B cell (primary cell): Measurements from ENCODE around the gene SAMD4A. TPM values are rescaled to one million over a fixed set of nuclear protein-coding genes. Genes with fewer than 3 reads are reported as not detected.

Source experiments
- ATAC-seq: fragments of 200-7000 bp; cut with Tn5 transposase; one replicate; pipeline ENCODE4 v1.10.0; 2021; ENCODE audit warnings: low read depth, mild to moderate bottlenecking, moderate number of reproducible peaks, moderate library complexity
- CTCF ChIA-PET: fragments of 350-600 bp; sonication (Branson Sonifier 250); formaldehyde crosslinking; loops from one replicate; lab custom pipeline; 2021; ENCODE audit warnings: antibody characterized with exemption, inconsistent platforms; lab: Charles Lee
- POLR2A ChIA-PET: fragments of 350-600 bp; sonication (Branson Sonifier 250); formaldehyde crosslinking; loops from one replicate; lab custom pipeline; 2021; ENCODE audit warnings: antibody characterized with exemption; lab: Charles Lee
- DNase-seq: peaks from one replicate; pipeline ENCODE4 v3.0.0; 2013
- H2AFZ ChIP-seq: 2 replicates; pipeline ENCODE4 v1.6.1; 2012; ENCODE audit warnings: mild to moderate bottlenecking, low read depth, low read length; ENCODE audit not compliant: insufficient read depth, poor library complexity, severe bottlenecking
- H3K27ac ChIP-seq, 2 donors: 1 replicate in 1 of 2; 2 replicates in 1 of 2; pipeline ENCODE4 v1.5.1; 2012 to 2013; ENCODE audit warnings: low read length in 2 of 2, mild to moderate bottlenecking in 2 of 2, moderate library complexity in 1 of 2
- H3K27me3 ChIP-seq, 4 experiments: fragments of 200-600 bp in 1 of 4; sonication (generic) in 1 of 4; replicated peaks in 1 of 4; 1 replicate in 2 of 4; 2 replicates in 2 of 4; pipeline versions ENCODE4 v1.6.1 to v1.7.0; 2013 to 2016; ENCODE audit warnings: low read length in 3 of 4, mild to moderate bottlenecking in 2 of 4, mixed read lengths in 1 of 4, moderate library complexity in 1 of 4; ENCODE audit not compliant: insufficient read depth in 4 of 4, control insufficient read depth in 3 of 4; ENCODE audit errors: control extremely low read depth in 1 of 4
- H3K36me3 ChIP-seq, 2 experiments: replicated peaks in 1 of 2; 1 replicate in 1 of 2; 2 replicates in 1 of 2; pipeline versions ENCODE4 v1.6.1 to v1.7.1; 2013; ENCODE audit warnings: low read length in 1 of 2; ENCODE audit not compliant: insufficient read depth in 2 of 2, control insufficient read depth in 1 of 2; ENCODE audit errors: control extremely low read depth in 1 of 2, extremely low read depth in 1 of 2
- H3K4me1 ChIP-seq, 2 donors: fragments of 200-600 bp in 1 of 2; sonication (generic) in 1 of 2; 1 replicate in 1 of 2; 2 replicates in 1 of 2; pipeline versions ENCODE4 v1.5.1 to v1.6.1; 2013 to 2017; ENCODE audit warnings: low read length in 2 of 2; ENCODE audit not compliant: control insufficient read depth in 2 of 2, insufficient read depth in 2 of 2
- H3K4me2 ChIP-seq: replicated peaks from 2 replicates; pipeline ENCODE3; 2012; ENCODE audit warnings: mild to moderate bottlenecking, low read depth, low read length; ENCODE audit not compliant: poor library complexity, severe bottlenecking
- H3K4me3 ChIP-seq, 5 experiments: fragments of 200-600 bp in 1 of 5; sonication (generic) in 1 of 5; 1 replicate in 3 of 5; 2 replicates in 2 of 5; pipeline versions ENCODE4 v1.5.1 to v1.7.0; 2011 to 2016; ENCODE audit warnings: low read length in 4 of 5, mild to moderate bottlenecking in 4 of 5, low read depth in 2 of 5, control low read depth in 1 of 5, moderate library complexity in 1 of 5; ENCODE audit not compliant: insufficient read depth in 1 of 5; ENCODE audit errors: control extremely low read depth in 1 of 5, extremely low read depth in 1 of 5
- H3K79me2 ChIP-seq: fragments of 200-600 bp; sonication (generic); one replicate; pipeline ENCODE4 v1.6.0; 2016; ENCODE audit warnings: low read length; ENCODE audit not compliant: control insufficient read depth, insufficient read depth
- H3K9ac ChIP-seq: fragments of 200-600 bp; sonication (generic); 2 replicates; pipeline ENCODE4 v1.6.1; 2017; ENCODE audit warnings: mild to moderate bottlenecking, low read length, moderate library complexity
- H3K9me3 ChIP-seq, 3 donors: one replicate each; pipeline versions ENCODE4 v1.6.1 to v1.7.1; 2013; ENCODE audit warnings: low read length in 2 of 3; ENCODE audit not compliant: control insufficient read depth in 2 of 3, insufficient read depth in 1 of 3; ENCODE audit errors: control extremely low read depth in 1 of 3
- H4K20me1 ChIP-seq: 2 replicates; pipeline ENCODE4 v1.6.0; 2012; ENCODE audit warnings: mild to moderate bottlenecking, low read length; ENCODE audit not compliant: insufficient read depth, control insufficient read depth, poor library complexity, severe bottlenecking
- H3K27ac Mint-ChIP-seq: one replicate; pipeline ENCODE4 v1.8.0; 2021; ENCODE audit warnings: mixed read lengths
- H3K27me3 Mint-ChIP-seq: one replicate; pipeline ENCODE4 v1.8.0; 2021; ENCODE audit warnings: mixed read lengths
- H3K4me1 Mint-ChIP-seq: one replicate; pipeline ENCODE4 v1.8.0; 2021; ENCODE audit warnings: mixed read lengths
- H3K4me3 Mint-ChIP-seq: one replicate; pipeline ENCODE4 v1.8.0; 2021; ENCODE audit warnings: mixed read lengths
- H3K9me3 Mint-ChIP-seq: one replicate; pipeline ENCODE4 v1.8.0; 2022; ENCODE audit warnings: mixed read lengths; ENCODE audit not compliant: insufficient read depth
- CTCF ChIP-seq: fragments of 200-600 bp; IDR thresholded peaks from one replicate; pipeline ENCODE4 v1.8.0; 2022; ENCODE audit warnings: antibody characterized with exemption, mild to moderate bottlenecking
- EZH2 ChIP-seq: IDR thresholded peaks from 2 replicates; pipeline ENCODE4 v1.6.1; 2012; ENCODE audit warnings: borderline replicate concordance, low read depth, mild to moderate bottlenecking, moderate library complexity, low read length; ENCODE audit not compliant: insufficient read depth, poor library complexity, severe bottlenecking
- WGBS: methylation state at CpG from one replicate; pipeline ENCODE4 v1.1.5; 2013; ENCODE audit warnings: missing lambda C conversion rate; ENCODE audit not compliant: insufficient coverage; 5-methylcytosine and 5-hydroxymethylcytosine counted together
- intact Hi-C: fragments of 100-400 bp; cut with micrococcal nuclease; formaldehyde crosslinking; loops from one replicate; pipeline ENCODE4 v1.10.0; 2022
- polyA plus RNA-seq: library from polyadenylated mRNA; depleted of rRNA; stranded (reverse); fragments of >200 nt; gene quantifications from 2 replicates; pipeline ENCODE4 v1.2.3, GENCODE V29; 2012
- total RNA-seq, 2 donors: library from RNA; stranded (reverse); fragments of 120-200 nt in 1 of 2; gene quantifications; 1 replicate in 1 of 2; 2 replicates in 1 of 2; pipeline versions ENCODE4 v1.2.3 to v1.2.4, GENCODE V29; 2013 to 2022

The SAMD4A gene
- total and polyA plus RNA-seq, 2 donors (not counting 1 experiment from before 2014, with no cell fraction given), result 5.7 to 13.7 TPM

GRCh38 chr14:54584097-54584496, 17.2 kb downstream of the SAMD4A start:
- H3K27me3 Mint-ChIP-seq, result no peaks in the 10 kb centered on the region
- Histone ChIP-seq H4K20me1 (peaks cover 5% of the 10 kb centered on the region), H3K4me1 (no peaks in the 10 kb centered on the region), H3K4me3 (no peak overlapping the region), H3K27me3 (no peaks in the 10 kb centered on the region), H3K27ac (no peak overlapping the region), H3K36me3 (no peaks in the 10 kb centered on the region), H3K4me2 (no peak overlapping the region), H2AFZ (no peak overlapping the region), H3K9ac (no peak overlapping the region), H3K9me3 (no peaks in the 10 kb centered on the region), H3K79me2 (peaks cover 18% of the 10 kb centered on the region)
- no peaks in the 10 kb centered on the region for H3K4me1 Mint-ChIP-seq
- ChIA-PET POLR2A (no interaction called here), CTCF (interaction anchor here (1.3 kb wide), 1 partner anchor 17 kb away, joined by 4 read pairs; the partner anchor contains the start of gene SAMD4A)
- no peak overlapping the region for H3K4me3 Mint-ChIP-seq
- intact Hi-C loops, result no loop called here
- ATAC-seq (no peak), DNase-seq (no peak)
- TF ChIP-seq CTCF (no peak), EZH2 (no peak)
- H3K9me3 Mint-ChIP-seq, result peaks cover 11% of the 10 kb centered on the region
- WGBS, result no CpG with 5 or more reads among the region's 1 CpG
- H3K27ac Mint-ChIP-seq, result no peak overlapping the region

- H3K27me3 ChIP-seq, result no peaks in the 10 kb centered on the region
- H3K9me3 Mint-ChIP-seq, result peaks cover 11% of the 10 kb centered on the region
- H3K27ac Mint-ChIP-seq, result no peak overlapping the region
- no peaks in the 10 kb centered on the region for H3K27me3 Mint-ChIP-seq
- no peak overlapping the region for H3K9ac ChIP-seq
- no peak for ATAC-seq
- no peak overlapping the region for H3K4me3 Mint-ChIP-seq
- intact Hi-C loops, result no loop called here
- TF ChIP-seq EZH2, result no peak
- H3K4me2 ChIP-seq, result no peak overlapping the region
- H2AFZ ChIP-seq, result no peak overlapping the region
- WGBS, result no CpG with 5 or more reads among the region's 3 CpGs
- H4K20me1 ChIP-seq, result peaks cover 5% of the 10 kb centered on the region
- no peaks in the 10 kb centered on the region for H3K9me3 ChIP-seq
- peaks cover 21% of the 10 kb centered on the region for H3K79me2 ChIP-seq
- ChIA-PET POLR2A (no interaction called here), CTCF (no interaction called here)
- H3K4me1 Mint-ChIP-seq, result no peaks in the 10 kb centered on the region
- no peaks in the 10 kb centered on the region for H3K4me1 ChIP-seq
- no peak overlapping the region for H3K27ac ChIP-seq
- no peak for DNase-seq
- no peak overlapping the region for H3K4me3 ChIP-seq
- no peaks in the 10 kb centered on the region for H3K36me3 ChIP-seq
Measured at GRCh38 chr14:54585214-54585613, 18.3 kb downstream of the SAMD4A start.
